GM12878 (cell line): ENCODE results near the gene KIF6. TPM values are rescaled to one million over a fixed set of nuclear protein-coding genes. Genes with fewer than 3 reads are reported as not detected.

ENCODE experiments used
- ATAC-seq: fragments of 200-7000 bp; cut with Tn5 transposase; 3 replicates; pipeline ENCODE4 v1.9.1; 2020; ENCODE audit warnings: mild to moderate bottlenecking, moderate library complexity
- BruUV-seq: library from RNA; stranded (reverse); fragments of 400-500 nt; replicated peaks from 2 replicates; lab custom pipeline; 2021; lab: Mats Ljungman, UMichigan
- CTCF ChIA-PET: fragments of 300-600 bp; sonication (Branson Sonifier 250); formaldehyde crosslinking; extraction: SDS; loops from one replicate; lab custom pipeline; 2021; ENCODE audit warnings: inconsistent platforms; lab: Yijun Ruan, JAX
- POLR2A ChIA-PET: fragments of 350-600 bp; formaldehyde crosslinking; extraction: SDS; loops from one replicate; lab custom pipeline; 2021; ENCODE audit warnings: inconsistent platforms; lab: Charles Lee
- RAD21 ChIA-PET: fragments of 300-600 bp; sonication (Branson Sonifier 250); formaldehyde crosslinking; loops from one replicate; lab custom pipeline; 2023; ENCODE audit warnings: antibody characterized with exemption; ENCODE audit not compliant: unreplicated experiment; lab: Charles Lee
- SMC1A ChIA-PET: fragments of 300-600 bp; sonication (Branson Sonifier 250); formaldehyde crosslinking; loops from one replicate; lab custom pipeline; 2023; ENCODE audit not compliant: unreplicated experiment, uncharacterized antibody; lab: Charles Lee
- DNase-seq: peaks from one replicate; pipeline ENCODE4 v3.0.0-alpha.2; 2011; ENCODE audit warnings: low read depth, low spot score
- FAIRE-seq: peaks from 3 replicates; lab custom pipeline; 2011; peaks lifted over from hg19 to GRCh38; lab: Jason Lieb, UNC
- H2AFZ ChIP-seq: 2 replicates; pipeline ENCODE4 v1.6.0; 2011; ENCODE audit warnings: low read depth, low read length, control low read depth; ENCODE audit not compliant: control insufficient read depth
- H3K27ac ChIP-seq: 2 replicates; pipeline ENCODE4 v1.5.1; 2011; ENCODE audit warnings: control low read depth; ENCODE audit not compliant: control insufficient read depth, insufficient read depth
- H3K27me3 ChIP-seq, 2 experiments: replicated peaks in 1 of 2; 2 replicates each; pipeline versions ENCODE4 v1.6.0 to v1.6.1; 2011; ENCODE audit warnings: low read length in 1 of 2; ENCODE audit not compliant: control insufficient read depth in 2 of 2, insufficient read depth in 2 of 2
- H3K36me3 ChIP-seq, 2 experiments: 2 replicates each; pipeline ENCODE4 v1.5.1; 2011; ENCODE audit warnings: low read length in 1 of 2; ENCODE audit not compliant: control insufficient read depth in 2 of 2, insufficient read depth in 2 of 2
- H3K4me1 ChIP-seq: 2 replicates; pipeline ENCODE4 v1.6.1; 2011; ENCODE audit warnings: mild to moderate bottlenecking, low read length, moderate library complexity, mixed read lengths; ENCODE audit not compliant: control insufficient read depth, insufficient read depth
- H3K4me2 ChIP-seq: 2 replicates; pipeline ENCODE4 v1.6.0; 2011; ENCODE audit warnings: control low read depth; ENCODE audit not compliant: control insufficient read depth, insufficient read depth
- H3K4me3 ChIP-seq: fragments of 200-600 bp; sonication (generic); 2 replicates; pipeline ENCODE4 v1.5.1; 2016
- H3K79me2 ChIP-seq: 2 replicates; pipeline ENCODE4 v1.6.0; 2011; ENCODE audit warnings: low read length; ENCODE audit not compliant: control insufficient read depth, insufficient read depth
- H3K9ac ChIP-seq: 2 replicates; pipeline ENCODE4 v1.8.0; 2011; ENCODE audit warnings: low read length, control low read depth, mixed read lengths; ENCODE audit not compliant: control insufficient read depth, insufficient read depth
- H3K9me3 ChIP-seq: replicated peaks from 3 replicates; pipeline ENCODE4 v1.5.1; 2011; ENCODE audit warnings: mild to moderate bottlenecking, low read length; ENCODE audit not compliant: control insufficient read depth, insufficient read depth
- H4K20me1 ChIP-seq: 2 replicates; pipeline ENCODE4 v1.6.0; 2011; ENCODE audit not compliant: control insufficient read depth, insufficient read depth
- GABPA ChIP-seq: IDR thresholded peaks from 2 replicates; pipeline ENCODE4 v1.6.1; 2014; ENCODE audit warnings: antibody characterized with exemption, low read depth, mild to moderate bottlenecking, inconsistent platforms
- HDAC6 ChIP-seq: fragments of 200-600 bp; sonication (generic); IDR thresholded peaks from one replicate; pipeline ENCODE4 v1.8.0; 2017; ENCODE audit warnings: antibody characterized with exemption; ENCODE audit not compliant: unreplicated experiment
- IKZF1 ChIP-seq: fragments of 450-650 bp; conservative IDR thresholded peaks from 2 replicates; pipeline ENCODE4 v1.6.1; 2017; ENCODE audit warnings: antibody characterized with exemption, mild to moderate bottlenecking
- JUND ChIP-seq: IDR thresholded peaks from 2 replicates; pipeline ENCODE4 v1.6.1; 2012; ENCODE audit warnings: low read depth, mild to moderate bottlenecking, low read length, improper control_type of control experiment, moderate library complexity
- KLF5 ChIP-seq: fragments of 450-650 bp; IDR thresholded peaks from 2 replicates; pipeline ENCODE4 v1.6.1; 2014; ENCODE audit warnings: mild to moderate bottlenecking; ENCODE audit not compliant: partially characterized antibody
- MXI1 ChIP-seq: fragments of 150-350 bp; IDR thresholded peaks from 2 replicates; pipeline ENCODE4 v1.6.1; 2011; ENCODE audit warnings: low read depth, mild to moderate bottlenecking, inconsistent platforms, low read length, improper control_type of control experiment
- MYB ChIP-seq: fragments of 150-350 bp; IDR thresholded peaks from 2 replicates; pipeline ENCODE4 v1.6.1; 2014; ENCODE audit warnings: mild to moderate bottlenecking, low read depth, low read length, borderline replicate concordance
- NFXL1 ChIP-seq: fragments of 450-650 bp; IDR thresholded peaks from 2 replicates; pipeline ENCODE4 v1.6.1; 2017; ENCODE audit warnings: antibody characterized with exemption, mild to moderate bottlenecking, borderline replicate concordance
- SIX5 ChIP-seq: IDR thresholded peaks from 2 replicates; pipeline ENCODE4 v1.6.1; 2011; ENCODE audit warnings: mild to moderate bottlenecking, low read depth, low read length, moderate library complexity; ENCODE audit not compliant: severe bottlenecking
- SP1 ChIP-seq: IDR thresholded peaks from one replicate; pipeline ENCODE4 v1.6.1; 2011; ENCODE audit warnings: low read depth, low read length
- SUPT20H ChIP-seq: IDR thresholded peaks from 2 replicates; pipeline ENCODE4 v1.6.1; 2011; ENCODE audit warnings: low read depth, mild to moderate bottlenecking, low read length, moderate library complexity, borderline replicate concordance; ENCODE audit not compliant: control insufficient read depth
- TBL1XR1 ChIP-seq: IDR thresholded peaks from 2 replicates; pipeline ENCODE4 v1.6.1; 2012; ENCODE audit warnings: low read depth, low read length, improper control_type of control experiment
- TCF3 ChIP-seq: IDR thresholded peaks from 2 replicates; pipeline ENCODE4 v1.6.1; 2012; ENCODE audit warnings: low read depth, mild to moderate bottlenecking, low read length, borderline replicate concordance; ENCODE audit not compliant: insufficient read depth
- ZBED1 ChIP-seq: IDR thresholded peaks from 2 replicates; pipeline ENCODE4 v1.6.1; 2016; ENCODE audit warnings: borderline replicate concordance
- ZNF384 ChIP-seq: IDR thresholded peaks from 2 replicates; pipeline ENCODE4 v1.6.1; 2012; ENCODE audit warnings: low read depth, mild to moderate bottlenecking, low read length, improper control_type of control experiment, borderline replicate concordance
- WGBS: methylation state at CpG from one replicate; pipeline ENCODE4 v1.1.6; 2016; ENCODE audit warnings: low lambda C conversion rate; ENCODE audit not compliant: insufficient replicate concordance, insufficient coverage; ENCODE audit errors: missing lambda C conversion rate; 5-methylcytosine and 5-hydroxymethylcytosine counted together
- in situ Hi-C: fragments of 300-500 bp; cut with MboI; formaldehyde crosslinking; loops from 9 replicates; pipeline ENCODE4 v1.14.3; 2018; ENCODE audit warnings: mixed read lengths
- intact Hi-C: fragments of 100-400 bp; cut with micrococcal nuclease; formaldehyde crosslinking; loops from one replicate; pipeline ENCODE4 v1.14.2; 2022; ENCODE audit not compliant: unreplicated experiment
- polyA plus RNA-seq, 11 experiments: library from polyadenylated mRNA; depleted of rRNA in 4 of 11; unstranded in 6 of 11; stranded (reverse) in 5 of 11; fragments of >200 nt; fragmentation: Nextera tagmentation in 4 of 11; fragmentation: Illumina TruSeq in 1 of 11; extraction: Ambion mirVana in 4 of 11; extraction: Trizol in 1 of 11; gene quantifications; 1 replicate in 1 of 11; 2 replicates in 10 of 11; pipeline versions ENCODE4 v1.2.1 to v1.2.3, GENCODE V29; 2011 to 2016; ENCODE audit warnings: inconsistent platforms in 2 of 11, missing spikeins in 2 of 11, low read depth in 1 of 11
- total RNA-seq, 4 experiments: library from RNA; depleted of rRNA in 3 of 4; stranded (reverse); fragments of >200 nt in 3 of 4; fragmentation: Illumina TruSeq in 1 of 4; extraction: Trizol in 1 of 4; gene quantifications; 2 replicates each; pipeline versions ENCODE4 v1.2.1 to v1.2.3, GENCODE V29; 2013 to 2021
- TF ChIP-seq, protein P1 (sequence below): fragments of 450-650 bp; IDR thresholded peaks from 2 replicates; pipeline ENCODE4 v1.6.1; 2017; ENCODE audit warnings: mild to moderate bottlenecking, low read depth, inconsistent platforms; ENCODE audit not compliant: poor library complexity, severe bottlenecking
- TF ChIP-seq, protein P2 (sequence below): fragments of 450-650 bp; IDR thresholded peaks from 2 replicates; pipeline ENCODE4 v1.6.1; 2017; ENCODE audit warnings: mild to moderate bottlenecking, moderate library complexity
- TF ChIP-seq, protein P3 (sequence below): IDR thresholded peaks from 2 replicates; pipeline ENCODE4 v1.6.1; 2011; ENCODE audit warnings: mild to moderate bottlenecking, low read depth, low read length, moderate library complexity; ENCODE audit not compliant: insufficient replicate concordance

Gene KIF6
- total and polyA plus RNA-seq, 10 of the 15 experiments (the other 5 are each of a cell fraction or from before 2014, with no cell fraction given), result 0.09 to 1.0 (median 0.28) TPM

DNA sequence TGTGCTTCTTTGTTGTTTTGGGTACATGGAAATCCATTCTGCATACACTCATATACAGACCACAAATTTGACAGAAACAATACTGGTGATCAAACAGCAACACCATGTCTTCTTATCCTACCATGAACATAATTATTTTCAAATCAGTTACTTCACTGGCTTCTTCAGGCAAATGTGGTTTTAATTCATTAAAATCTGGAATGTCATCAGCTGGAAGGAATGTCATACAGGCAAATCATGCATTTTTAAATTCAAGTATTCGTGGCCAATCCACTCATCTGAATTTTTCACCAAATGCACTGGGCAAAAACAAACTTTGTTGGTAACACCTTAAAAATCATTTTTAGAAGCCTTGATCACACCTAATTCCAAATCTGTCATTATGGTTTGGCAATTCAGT lies 59.3 kb downstream of the KIF6 start:
- in situ Hi-C loops, result no loop called here
- no peak for DNase-seq
- no peaks in the 10 kb centered on the region for H3K36me3 ChIP-seq
- no peaks in the 10 kb centered on the region for H3K9me3 ChIP-seq
- no peak overlapping the region for H3K4me2 ChIP-seq
- no peak for FAIRE-seq
- no peak overlapping the region for H3K27ac ChIP-seq
- 0% methylated on average over 1 of the region's 1 CpG for WGBS
- H2AFZ ChIP-seq, result no peak overlapping the region
- H3K4me3 ChIP-seq, result no peak overlapping the region
- no peak overlapping the region for H3K9ac ChIP-seq
- H4K20me1 ChIP-seq, result no peaks in the 10 kb centered on the region
- ATAC-seq, result no peak
- no peaks in the 10 kb centered on the region for H3K4me1 ChIP-seq
- CTCF ChIA-PET, result interaction anchor here (0.9 to 1.6 kb wide), 5 partner anchors 9 to 199 kb away, joined by 3 read pairs; no protein-coding TSS in a partner anchor
- POLR2A ChIA-PET, result no interaction called here
- no TSS peak for BruUV-seq
- no peaks in the 10 kb centered on the region for H3K27me3 ChIP-seq
- RAD21 ChIA-PET, result interaction anchor here (0.9 to 1.6 kb wide), 4 partner anchors 21 to 87 kb away, joined by 3 to 4 read pairs (median 4); no protein-coding TSS in a partner anchor
- intact Hi-C loops, result loop anchor here (2.0 kb wide), 1 partner anchor 227 kb away; no protein-coding TSS in a partner anchor
- SMC1A ChIA-PET, result interaction anchor here (0.9 to 2.4 kb wide), 12 partner anchors 7 to 278 kb away, joined by 3 to 8 read pairs (median 3); partner anchors contain the start of gene KIF6
- H3K79me2 ChIP-seq, result no peaks in the 10 kb centered on the region
- TF ChIP-seq, protein P1, sequence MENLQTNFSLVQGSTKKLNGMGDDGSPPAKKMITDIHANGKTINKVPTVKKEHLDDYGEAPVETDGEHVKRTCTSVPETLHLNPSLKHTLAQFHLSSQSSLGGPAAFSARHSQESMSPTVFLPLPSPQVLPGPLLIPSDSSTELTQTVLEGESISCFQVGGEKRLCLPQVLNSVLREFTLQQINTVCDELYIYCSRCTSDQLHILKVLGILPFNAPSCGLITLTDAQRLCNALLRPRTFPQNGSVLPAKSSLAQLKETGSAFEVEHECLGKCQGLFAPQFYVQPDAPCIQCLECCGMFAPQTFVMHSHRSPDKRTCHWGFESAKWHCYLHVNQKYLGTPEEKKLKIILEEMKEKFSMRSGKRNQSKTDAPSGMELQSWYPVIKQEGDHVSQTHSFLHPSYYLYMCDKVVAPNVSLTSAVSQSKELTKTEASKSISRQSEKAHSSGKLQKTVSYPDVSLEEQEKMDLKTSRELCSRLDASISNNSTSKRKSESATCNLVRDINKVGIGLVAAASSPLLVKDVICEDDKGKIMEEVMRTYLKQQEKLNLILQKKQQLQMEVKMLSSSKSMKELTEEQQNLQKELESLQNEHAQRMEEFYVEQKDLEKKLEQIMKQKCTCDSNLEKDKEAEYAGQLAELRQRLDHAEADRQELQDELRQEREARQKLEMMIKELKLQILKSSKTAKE, result no peak
- TF ChIP-seq MXI1, result no peak
- no peak for TF ChIP-seq SUPT20H
- TF ChIP-seq IKZF1, result no peak
- TF ChIP-seq SP1, result no peak
- TF ChIP-seq JUND, result no peak
- TF ChIP-seq TBL1XR1, result no peak
- TF ChIP-seq, protein P2, sequence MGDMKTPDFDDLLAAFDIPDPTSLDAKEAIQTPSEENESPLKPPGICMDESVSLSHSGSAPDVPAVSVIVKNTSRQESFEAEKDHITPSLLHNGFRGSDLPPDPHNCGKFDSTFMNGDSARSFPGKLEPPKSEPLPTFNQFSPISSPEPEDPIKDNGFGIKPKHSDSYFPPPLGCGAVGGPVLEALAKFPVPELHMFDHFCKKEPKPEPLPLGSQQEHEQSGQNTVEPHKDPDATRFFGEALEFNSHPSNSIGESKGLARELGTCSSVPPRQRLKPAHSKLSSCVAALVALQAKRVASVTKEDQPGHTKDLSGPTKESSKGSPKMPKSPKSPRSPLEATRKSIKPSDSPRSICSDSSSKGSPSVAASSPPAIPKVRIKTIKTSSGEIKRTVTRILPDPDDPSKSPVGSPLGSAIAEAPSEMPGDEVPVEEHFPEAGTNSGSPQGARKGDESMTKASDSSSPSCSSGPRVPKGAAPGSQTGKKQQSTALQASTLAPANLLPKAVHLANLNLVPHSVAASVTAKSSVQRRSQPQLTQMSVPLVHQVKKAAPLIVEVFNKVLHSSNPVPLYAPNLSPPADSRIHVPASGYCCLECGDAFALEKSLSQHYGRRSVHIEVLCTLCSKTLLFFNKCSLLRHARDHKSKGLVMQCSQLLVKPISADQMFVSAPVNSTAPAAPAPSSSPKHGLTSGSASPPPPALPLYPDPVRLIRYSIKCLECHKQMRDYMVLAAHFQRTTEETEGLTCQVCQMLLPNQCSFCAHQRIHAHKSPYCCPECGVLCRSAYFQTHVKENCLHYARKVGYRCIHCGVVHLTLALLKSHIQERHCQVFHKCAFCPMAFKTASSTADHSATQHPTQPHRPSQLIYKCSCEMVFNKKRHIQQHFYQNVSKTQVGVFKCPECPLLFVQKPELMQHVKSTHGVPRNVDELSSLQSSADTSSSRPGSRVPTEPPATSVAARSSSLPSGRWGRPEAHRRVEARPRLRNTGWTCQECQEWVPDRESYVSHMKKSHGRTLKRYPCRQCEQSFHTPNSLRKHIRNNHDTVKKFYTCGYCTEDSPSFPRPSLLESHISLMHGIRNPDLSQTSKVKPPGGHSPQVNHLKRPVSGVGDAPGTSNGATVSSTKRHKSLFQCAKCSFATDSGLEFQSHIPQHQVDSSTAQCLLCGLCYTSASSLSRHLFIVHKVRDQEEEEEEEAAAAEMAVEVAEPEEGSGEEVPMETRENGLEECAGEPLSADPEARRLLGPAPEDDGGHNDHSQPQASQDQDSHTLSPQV, result no peak
- TF ChIP-seq MYB, result no peak
- TF ChIP-seq ZBED1, result no peak
- TF ChIP-seq, protein P3, sequence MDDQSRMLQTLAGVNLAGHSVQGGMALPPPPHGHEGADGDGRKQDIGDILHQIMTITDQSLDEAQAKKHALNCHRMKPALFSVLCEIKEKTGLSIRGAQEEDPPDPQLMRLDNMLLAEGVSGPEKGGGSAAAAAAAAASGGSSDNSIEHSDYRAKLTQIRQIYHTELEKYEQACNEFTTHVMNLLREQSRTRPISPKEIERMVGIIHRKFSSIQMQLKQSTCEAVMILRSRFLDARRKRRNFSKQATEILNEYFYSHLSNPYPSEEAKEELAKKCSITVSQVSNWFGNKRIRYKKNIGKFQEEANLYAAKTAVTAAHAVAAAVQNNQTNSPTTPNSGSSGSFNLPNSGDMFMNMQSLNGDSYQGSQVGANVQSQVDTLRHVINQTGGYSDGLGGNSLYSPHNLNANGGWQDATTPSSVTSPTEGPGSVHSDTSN, result no peak
- no peak for TF ChIP-seq NFXL1
- TF ChIP-seq TCF3, result no peak
- TF ChIP-seq GABPA, result no peak
- TF ChIP-seq ZNF384, result no peak
- TF ChIP-seq SIX5, result no peak
- no peak for TF ChIP-seq KLF5
- no peak for TF ChIP-seq HDAC6
